DND-41 (cell line): ENCODE results near the gene AREL1.

Experiments used
- ATAC-seq: fragments of 200-7000 bp; cut with Tn5 transposase; 3 replicates; pipeline ENCODE4 v1.9.1; 2021; ENCODE audit warnings: low read depth; ENCODE audit not compliant: insufficient read depth
- DNase-seq: peaks from one replicate; pipeline ENCODE4 v3.0.0-alpha.2; 2020
- H2AFZ ChIP-seq: 2 replicates; pipeline ENCODE4 v1.6.0; 2012; ENCODE audit warnings: low read depth, low read length
- H3K27ac ChIP-seq: 2 replicates; pipeline ENCODE4 v1.5.1; 2012; ENCODE audit warnings: low read length, inconsistent platforms
- H3K27me3 ChIP-seq: fragments of 200-600 bp; sonication (generic); 2 replicates; pipeline ENCODE4 v1.6.0; 2012; ENCODE audit warnings: low read length, mild to moderate bottlenecking, inconsistent platforms; ENCODE audit not compliant: insufficient read depth, poor library complexity
- H3K36me3 ChIP-seq: 2 replicates; pipeline ENCODE4 v1.5.1; 2012; ENCODE audit warnings: low read length, inconsistent platforms; ENCODE audit not compliant: insufficient read depth
- H3K4me1 ChIP-seq: 2 replicates; pipeline ENCODE4 v1.5.1; 2012; ENCODE audit warnings: mild to moderate bottlenecking, low read length; ENCODE audit not compliant: insufficient read depth
- H3K4me2 ChIP-seq: 2 replicates; pipeline ENCODE4 v1.6.0; 2012; ENCODE audit warnings: mild to moderate bottlenecking, moderate library complexity, low read length, inconsistent platforms; ENCODE audit not compliant: insufficient read depth
- H3K4me3 ChIP-seq, 2 experiments: fragments of 200-600 bp in 1 of 2; shearing (Covaris generic) in 1 of 2; 2 replicates each; pipeline ENCODE4 v1.5.1; 2012 to 2016; ENCODE audit warnings: inconsistent platforms in 2 of 2, low read length in 2 of 2, mild to moderate bottlenecking in 2 of 2, low read depth in 1 of 2, moderate library complexity in 1 of 2
- H3K79me2 ChIP-seq: 2 replicates; pipeline ENCODE4 v1.6.0; 2012; ENCODE audit warnings: low read length, inconsistent platforms; ENCODE audit not compliant: insufficient read depth
- H3K9ac ChIP-seq: 2 replicates; pipeline ENCODE4 v1.6.0; 2012; ENCODE audit warnings: low read depth, mild to moderate bottlenecking, inconsistent platforms, low read length, moderate library complexity
- H3K9me3 ChIP-seq: 2 replicates; pipeline ENCODE4 v1.5.1; 2012; ENCODE audit warnings: low read length, moderate library complexity, mild to moderate bottlenecking, inconsistent platforms; ENCODE audit not compliant: insufficient read depth, severe bottlenecking
- H4K20me1 ChIP-seq: 2 replicates; pipeline ENCODE4 v1.6.0; 2012; ENCODE audit warnings: low read length; ENCODE audit not compliant: insufficient read depth
- CTCF ChIP-seq: IDR thresholded peaks from 2 replicates; pipeline ENCODE4 v1.5.1; 2012; ENCODE audit warnings: borderline replicate concordance, low read length, moderate library complexity, mild to moderate bottlenecking; ENCODE audit not compliant: poor library complexity, severe bottlenecking; ENCODE audit errors: extremely low read depth
- EZH2 ChIP-seq: IDR thresholded peaks from 3 replicates; pipeline ENCODE4 v1.6.1; 2012; ENCODE audit warnings: borderline replicate concordance, low read depth, mild to moderate bottlenecking, moderate library complexity, low read length, inconsistent platforms; ENCODE audit not compliant: severe bottlenecking

Gene AREL1

GRCh38 chr14:74705613-74706500 lies 7.0 kb downstream of the AREL1 start:
- H3K79me2 ChIP-seq = peaks cover 88% of the 10 kb centered on the region
- H2AFZ ChIP-seq = no peak overlapping the region
- H3K27me3 ChIP-seq = no peaks in the 10 kb centered on the region
- H4K20me1 ChIP-seq = peaks cover 10% of the 10 kb centered on the region; the same call in 1 of the 2 replicates
- no peak overlapping the region for H3K4me3 ChIP-seq
- no peak for DNase-seq
- no peak for TF ChIP-seq CTCF
- TF ChIP-seq EZH2 = no peak
- H3K27ac ChIP-seq = no peak overlapping the region
- H3K4me2 ChIP-seq = no peak overlapping the region
- ATAC-seq = no peak
- peaks cover 8% of the 10 kb centered on the region; the same call in 1 of the 2 replicates for H3K4me1 ChIP-seq
- H3K36me3 ChIP-seq = peaks cover 5% of the 10 kb centered on the region; the same call in 1 of the 2 replicates
- peaks cover 8% of the 10 kb centered on the region for H3K9me3 ChIP-seq
- H3K9ac ChIP-seq = no peak overlapping the region

GRCh38 chr14:74704656-74705055 lies 8.2 kb downstream of the AREL1 start:
- H3K4me2 ChIP-seq = no peak overlapping the region
- no peak overlapping the region for H3K27ac ChIP-seq
- H3K9me3 ChIP-seq = peaks cover 8% of the 10 kb centered on the region
- TF ChIP-seq EZH2 (no peak), CTCF (no peak)
- DNase-seq = no peak
- H3K4me1 ChIP-seq = no peaks in the 10 kb centered on the region
- peaks cover 10% of the 10 kb centered on the region; the same call in 1 of the 2 replicates for H4K20me1 ChIP-seq
- H3K79me2 ChIP-seq = peaks cover 86% of the 10 kb centered on the region
- no peak overlapping the region for H3K4me3 ChIP-seq
- H3K36me3 ChIP-seq = peaks cover 5% of the 10 kb centered on the region; the same call in 1 of the 2 replicates
- no peaks in the 10 kb centered on the region for H3K27me3 ChIP-seq
- H2AFZ ChIP-seq = no peak overlapping the region
- no peak for ATAC-seq
- H3K9ac ChIP-seq = no peak overlapping the region

- TF ChIP-seq CTCF = no peak
- no peak for TF ChIP-seq EZH2
- no peak for ATAC-seq
- H3K4me1 ChIP-seq = no peaks in the 10 kb centered on the region
- peaks cover 12% of the 10 kb centered on the region; the same call in 1 of the 2 replicates for H4K20me1 ChIP-seq
- H3K4me2 ChIP-seq = no peak overlapping the region
- DNase-seq = no peak
- H2AFZ ChIP-seq = no peak overlapping the region
- H3K9me3 ChIP-seq = peaks cover 8% of the 10 kb centered on the region
- peaks cover 5% of the 10 kb centered on the region; the same call in 1 of the 2 replicates for H3K36me3 ChIP-seq
- no peak overlapping the region for H3K9ac ChIP-seq
- no peak overlapping the region for H3K4me3 ChIP-seq
- H3K27ac ChIP-seq = no peak overlapping the region
- no peaks in the 10 kb centered on the region for H3K27me3 ChIP-seq
- H3K79me2 ChIP-seq = peaks cover 84% of the 10 kb centered on the region
Measured at GRCh38 chr14:74703043-74703442, 9.8 kb downstream of the AREL1 start.
